Neural progenitor cell (in vitro differentiated cells): ENCODE measurements around the gene COL4A2. TPM values are rescaled to one million over a fixed set of nuclear protein-coding genes. Genes with fewer than 3 reads are reported as not detected.
"Not testable (repeated sequence)": the region's sequence is repeated elsewhere in the genome, so short reads cannot be mapped to it uniquely, and the experiment has no call there.

Source experiments
- DNase-seq: peaks from one replicate; pipeline ENCODE4 v3.0.0-alpha.2; 2016; ENCODE audit warnings: low spot score
- H2AFZ ChIP-seq: fragments of 200-600 bp; sonication (generic); replicated peaks from 2 replicates; pipeline ENCODE4 v1.6.1; 2016; ENCODE audit warnings: antibody characterized with exemption
- H3F3A ChIP-seq: fragments of 200-600 bp; sonication (generic); 2 replicates; pipeline ENCODE4 v1.6.1; 2016; ENCODE audit warnings: antibody characterized with exemption, low read depth
- H3K27ac ChIP-seq: fragments of 200-600 bp; sonication (generic); 2 replicates; pipeline ENCODE4 v1.5.1; 2016; ENCODE audit warnings: mild to moderate bottlenecking
- H3K27me3 ChIP-seq: fragments of 200-600 bp; sonication (generic); 2 replicates; pipeline ENCODE4 v1.6.1; 2016; ENCODE audit warnings: mild to moderate bottlenecking, moderate library complexity
- H3K36me3 ChIP-seq: fragments of 200-600 bp; sonication (generic); 2 replicates; pipeline ENCODE4 v1.5.1; 2016
- H3K4me1 ChIP-seq: fragments of 200-600 bp; sonication (generic); 2 replicates; pipeline ENCODE4 v1.6.1; 2016; ENCODE audit warnings: mixed run types
- H3K4me2 ChIP-seq: fragments of 200-600 bp; sonication (generic); 2 replicates; pipeline ENCODE4 v1.6.1; 2016
- H3K4me3 ChIP-seq: fragments of 200-600 bp; sonication (generic); 2 replicates; pipeline ENCODE4 v1.5.1; 2016
- H3K79me2 ChIP-seq: fragments of 200-600 bp; sonication (generic); 2 replicates; pipeline ENCODE4 v1.6.1; 2016; ENCODE audit warnings: low read depth
- H3K9ac ChIP-seq: fragments of 200-600 bp; sonication (generic); 2 replicates; pipeline ENCODE4 v1.6.1; 2016
- H3K9me3 ChIP-seq: fragments of 200-600 bp; sonication (generic); 2 replicates; pipeline ENCODE4 v1.5.1; 2016; ENCODE audit warnings: low read depth
- H4K20me1 ChIP-seq: fragments of 200-600 bp; sonication (generic); 2 replicates; pipeline ENCODE4 v1.6.1; 2016; ENCODE audit warnings: low read depth
- H3K27ac Mint-ChIP-seq: 3 replicates; pipeline ENCODE4 v1.8.0; 2021; ENCODE audit warnings: mixed read lengths
- H3K27me3 Mint-ChIP-seq: 2 replicates; pipeline ENCODE4 v1.8.0; 2022; ENCODE audit warnings: low read depth, mild to moderate bottlenecking, inconsistent platforms, moderate library complexity, mixed read lengths; ENCODE audit not compliant: insufficient read depth
- H3K36me3 Mint-ChIP-seq: 3 replicates; pipeline ENCODE4 v1.8.0; 2021; ENCODE audit warnings: mixed read lengths
- H3K4me1 Mint-ChIP-seq: 3 replicates; pipeline ENCODE4 v1.8.0; 2021; ENCODE audit warnings: mixed read lengths
- H3K4me3 Mint-ChIP-seq: 3 replicates; pipeline ENCODE4 v1.8.0; 2021; ENCODE audit warnings: mild to moderate bottlenecking, moderate library complexity, mixed read lengths
- H3K9me3 Mint-ChIP-seq: 3 replicates; pipeline ENCODE4 v1.8.0; 2020; ENCODE audit warnings: mixed read lengths
- EZH2 ChIP-seq: fragments of 200-600 bp; sonication (generic); IDR thresholded peaks from 2 replicates; pipeline ENCODE4 v1.6.1; 2017; ENCODE audit warnings: antibody characterized with exemption, mild to moderate bottlenecking, moderate library complexity
- EZH2phosphoT487 ChIP-seq: fragments of 200-600 bp; sonication (generic); IDR thresholded peaks from 2 replicates; pipeline ENCODE4 v1.6.1; 2017; ENCODE audit warnings: antibody characterized with exemption
- total RNA-seq: library from RNA; depleted of rRNA; stranded (reverse); fragments of >200 nt; gene quantifications from 2 replicates; pipeline ENCODE4 v1.2.3, GENCODE V29; 2015; ENCODE audit warnings: low replicate concordance
- TF ChIP-seq, protein P1 (sequence below): fragments of 200-600 bp; sonication (generic); IDR thresholded peaks from 2 replicates; pipeline ENCODE4 v1.5.1; 2017; ENCODE audit warnings: antibody characterized with exemption, mild to moderate bottlenecking

The COL4A2 gene
- total RNA-seq, 1 donor from 2014 or later, result 73.6 TPM

DNA sequence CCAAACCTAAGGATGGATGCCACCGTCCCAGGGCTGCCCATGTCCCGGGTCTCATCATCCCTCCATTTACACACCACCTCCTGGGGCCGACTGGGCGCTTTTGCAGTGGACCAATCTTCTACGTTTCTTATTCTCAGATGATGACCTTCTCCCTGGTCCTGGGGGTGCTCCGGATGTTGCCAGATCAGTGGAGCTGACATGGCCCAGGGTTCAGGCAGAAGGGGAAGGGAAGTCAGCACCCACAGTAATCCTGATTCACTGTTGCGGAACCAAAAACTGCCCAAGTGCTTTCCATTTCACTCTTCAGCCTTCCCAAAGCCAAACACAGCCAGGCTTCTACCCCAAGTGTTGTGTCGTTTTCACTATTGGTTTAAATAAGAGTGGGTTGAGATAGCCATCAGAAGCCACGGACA, 224.6 kb downstream of the COL4A2 start:
- Histone ChIP-seq H3K9me3 (no peaks in the 10 kb centered on the region), H3K79me2 (no peaks in the 10 kb centered on the region), H3K27me3 (no peaks in the 10 kb centered on the region), H3K4me1 (no peaks in the 10 kb centered on the region), H3K9ac (no peak overlapping the region), H3K27ac (no peak overlapping the region), H4K20me1 (no peaks in the 10 kb centered on the region), H2AFZ (no peak overlapping the region), H3F3A (no peaks in the 10 kb centered on the region), H3K4me3 (no peak overlapping the region), H3K36me3 (no peaks in the 10 kb centered on the region), H3K4me2 (no peak overlapping the region)
- DNase-seq, result no peak
- Mint-ChIP-seq H3K36me3 (no peaks in the 10 kb centered on the region), H3K27ac (no peak overlapping the region), H3K4me3 (no peak overlapping the region), H3K9me3 (peaks cover 13% of the 10 kb centered on the region), H3K27me3 (peaks cover 7% of the 10 kb centered on the region), H3K4me1 (peaks cover 20% of the 10 kb centered on the region)
- TF ChIP-seq EZH2phosphoT487 (no peak), EZH2 (no peak)
- TF ChIP-seq, protein P1, sequence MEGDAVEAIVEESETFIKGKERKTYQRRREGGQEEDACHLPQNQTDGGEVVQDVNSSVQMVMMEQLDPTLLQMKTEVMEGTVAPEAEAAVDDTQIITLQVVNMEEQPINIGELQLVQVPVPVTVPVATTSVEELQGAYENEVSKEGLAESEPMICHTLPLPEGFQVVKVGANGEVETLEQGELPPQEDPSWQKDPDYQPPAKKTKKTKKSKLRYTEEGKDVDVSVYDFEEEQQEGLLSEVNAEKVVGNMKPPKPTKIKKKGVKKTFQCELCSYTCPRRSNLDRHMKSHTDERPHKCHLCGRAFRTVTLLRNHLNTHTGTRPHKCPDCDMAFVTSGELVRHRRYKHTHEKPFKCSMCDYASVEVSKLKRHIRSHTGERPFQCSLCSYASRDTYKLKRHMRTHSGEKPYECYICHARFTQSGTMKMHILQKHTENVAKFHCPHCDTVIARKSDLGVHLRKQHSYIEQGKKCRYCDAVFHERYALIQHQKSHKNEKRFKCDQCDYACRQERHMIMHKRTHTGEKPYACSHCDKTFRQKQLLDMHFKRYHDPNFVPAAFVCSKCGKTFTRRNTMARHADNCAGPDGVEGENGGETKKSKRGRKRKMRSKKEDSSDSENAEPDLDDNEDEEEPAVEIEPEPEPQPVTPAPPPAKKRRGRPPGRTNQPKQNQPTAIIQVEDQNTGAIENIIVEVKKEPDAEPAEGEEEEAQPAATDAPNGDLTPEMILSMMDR, result no peak

DNA sequence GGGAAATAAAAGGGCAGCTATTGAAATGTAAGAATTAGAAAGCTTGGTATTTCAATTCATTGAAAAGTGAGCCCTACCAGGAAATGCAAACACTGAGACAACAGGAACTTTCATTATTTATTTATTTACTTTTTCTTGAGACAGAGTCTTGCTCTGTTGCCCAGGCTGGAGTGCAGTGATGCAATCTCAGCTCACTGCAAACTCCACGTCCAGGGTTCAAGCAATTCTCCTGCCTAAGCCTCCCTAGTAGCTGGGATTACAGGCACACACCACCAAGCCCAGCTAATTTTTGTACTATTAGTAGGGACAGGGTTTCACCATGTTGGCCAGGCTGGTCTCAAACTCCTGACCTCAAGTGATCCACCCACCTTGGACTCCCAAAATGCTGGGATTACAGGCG, 225.2 kb downstream of the COL4A2 start:
- H3K4me3 Mint-ChIP-seq, H2AFZ ChIP-seq, H3K4me3 ChIP-seq, H3K27ac ChIP-seq, H3K9me3 ChIP-seq, H4K20me1 ChIP-seq, H3K27me3 ChIP-seq, H3K36me3 Mint-ChIP-seq, H3K27ac Mint-ChIP-seq, H3K4me1 ChIP-seq, H3K79me2 ChIP-seq, H3K4me2 ChIP-seq, H3K27me3 Mint-ChIP-seq, H3K36me3 ChIP-seq, H3F3A ChIP-seq, H3K9ac ChIP-seq, DNase-seq: not testable (repeated sequence)
- Mint-ChIP-seq H3K4me1 (peaks cover 20% of the 10 kb centered on the region), H3K9me3 (peaks cover 13% of the 10 kb centered on the region)

DNA sequence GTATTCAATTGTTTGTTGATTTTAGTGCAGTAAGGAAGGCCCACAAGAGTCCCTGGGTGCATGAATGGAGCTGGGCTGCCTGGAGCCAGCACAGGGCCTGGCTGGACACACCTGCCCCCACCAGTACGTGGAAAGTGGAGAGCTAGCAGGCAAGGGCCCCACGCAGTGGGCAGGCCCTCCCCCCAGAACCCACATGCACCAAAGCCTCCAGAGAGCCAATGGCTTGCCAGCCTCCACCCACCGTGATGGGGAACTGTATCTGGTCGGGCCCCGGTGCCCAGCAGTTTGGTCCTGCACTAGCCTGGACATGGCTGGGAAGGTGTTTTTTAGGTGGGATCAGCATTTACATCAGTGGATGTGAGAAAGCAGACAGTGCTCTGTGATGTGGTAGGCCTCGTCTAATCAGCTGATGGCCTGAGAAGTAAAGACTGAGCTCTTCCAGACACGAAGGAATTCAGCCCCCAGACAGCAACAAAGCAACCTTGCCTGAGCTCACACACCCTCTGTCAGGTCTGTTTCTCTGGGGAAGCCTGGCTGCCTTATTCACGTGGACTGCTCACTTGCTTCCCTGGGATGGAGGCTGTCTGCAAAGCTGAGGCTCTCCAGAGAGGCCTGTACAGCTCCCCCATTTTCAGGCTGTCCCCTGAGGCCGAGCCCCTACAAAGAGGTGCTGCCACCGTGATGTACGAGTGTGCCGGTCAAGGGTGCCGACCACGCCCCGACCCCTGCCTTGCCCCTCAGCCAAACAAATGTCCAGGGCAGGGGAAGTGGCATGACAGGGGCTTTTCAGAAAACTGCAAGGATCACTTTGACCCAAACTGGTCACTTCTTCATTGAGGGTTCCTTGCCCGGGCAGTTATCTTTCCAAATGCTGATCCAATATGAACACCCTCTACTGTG, 226.9 kb downstream of the COL4A2 start:
- Mint-ChIP-seq H3K4me1 (peaks cover 8% of the 10 kb centered on the region), H3K27ac (peak overlapping the region; percentile 43), H3K36me3 (no peaks in the 10 kb centered on the region), H3K4me3 (no peak overlapping the region), H3K9me3 (peaks cover 6% of the 10 kb centered on the region), H3K27me3 (peaks cover 5% of the 10 kb centered on the region)
- H3K4me1 ChIP-seq, result no peaks in the 10 kb centered on the region
- TF ChIP-seq, protein P1, result no peak
- TF ChIP-seq EZH2phosphoT487, result no peak
- no peak for TF ChIP-seq EZH2
- no peak overlapping the region for H3K27ac ChIP-seq
- no peaks in the 10 kb centered on the region for H4K20me1 ChIP-seq
- H3K9me3 ChIP-seq, result no peaks in the 10 kb centered on the region
- no peaks in the 10 kb centered on the region for H3K79me2 ChIP-seq
- H3F3A ChIP-seq, result no peaks in the 10 kb centered on the region
- no peak overlapping the region for H3K9ac ChIP-seq
- H3K4me2 ChIP-seq, result no peak overlapping the region
- no peak for DNase-seq
- H3K27me3 ChIP-seq, result no peaks in the 10 kb centered on the region
- no peaks in the 10 kb centered on the region for H3K36me3 ChIP-seq
- H3K4me3 ChIP-seq, result no peak overlapping the region
- H2AFZ ChIP-seq, result no peak overlapping the region

DNA sequence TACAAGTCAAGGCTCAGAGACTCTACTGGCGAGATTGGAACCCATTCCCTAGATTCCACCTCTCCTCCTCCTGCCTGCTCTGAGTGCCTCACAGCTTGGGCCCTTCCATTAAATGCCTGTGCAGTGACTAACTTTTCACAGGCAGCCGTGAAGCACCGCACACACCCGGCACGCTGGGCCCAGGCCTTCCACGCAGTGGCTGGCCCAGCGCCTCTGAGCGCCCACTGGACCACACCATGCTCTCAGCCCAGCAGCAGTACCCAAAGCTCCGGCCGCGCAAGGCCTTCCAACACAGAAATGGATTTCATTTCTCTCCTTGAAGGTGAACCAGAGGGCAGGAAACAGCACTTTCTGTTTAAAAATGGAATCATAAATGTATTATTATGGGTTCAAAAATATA, 228.4 kb downstream of the COL4A2 start:
- Mint-ChIP-seq H3K4me1 (peaks cover 2% of the 10 kb centered on the region), H3K27ac (no peak overlapping the region), H3K9me3 (peaks cover 2% of the 10 kb centered on the region), H3K4me3 (no peak overlapping the region), H3K27me3 (peaks cover 3% of the 10 kb centered on the region), H3K36me3 (no peaks in the 10 kb centered on the region)
- no peak overlapping the region for H3K4me3 ChIP-seq
- no peaks in the 10 kb centered on the region for H3K79me2 ChIP-seq
- H3K27me3 ChIP-seq, result no peaks in the 10 kb centered on the region
- TF ChIP-seq, protein P1, result no peak
- TF ChIP-seq EZH2phosphoT487 (no peak), EZH2 (no peak)
- no peaks in the 10 kb centered on the region for H3K36me3 ChIP-seq
- H3K27ac ChIP-seq, result no peak overlapping the region
- no peaks in the 10 kb centered on the region for H3K4me1 ChIP-seq
- no peak overlapping the region for H2AFZ ChIP-seq
- no peaks in the 10 kb centered on the region for H4K20me1 ChIP-seq
- no peak overlapping the region for H3K4me2 ChIP-seq
- no peaks in the 10 kb centered on the region for H3F3A ChIP-seq
- no peak overlapping the region for H3K9ac ChIP-seq
- no peak for DNase-seq
- H3K9me3 ChIP-seq, result no peaks in the 10 kb centered on the region
